ENCODE results near the gene CSRNP3. TPM values are rescaled to one million over a fixed set of nuclear protein-coding genes. Genes with fewer than 3 reads are reported as not detected.

Gene CSRNP3
- total RNA-seq, 4 donors from 2014 or later: 1.0 to 44.1 (median 4.3) TPM

GRCh38 chr2:165632594-165632993, 163.1 kb downstream of the CSRNP3 start:
- intact Hi-C loops (cut with DNase I; ENCODE audit: low total_unique reads): no loop called here

GRCh38 chr2:165633431-165633830, 163.9 kb downstream of the CSRNP3 start:
- TF ChIP-seq POLR2A (IDR thresholded peaks at IDR 0.05) (no peak), CTCF (IDR thresholded peaks at IDR 0.05) (no peak)
- intact Hi-C loops (cut with DNase I; ENCODE audit: low total_unique reads): no loop called here
- DNase-seq: no peak
- Histone ChIP-seq H3K36me3 (no peaks in the 10 kb centered on the region), H3K9me3 (no peaks in the 10 kb centered on the region), H3K27ac (peak overlapping the region; percentile 49 to 64), H3K4me1 (no peaks in the 10 kb centered on the region), H3K27me3 (no peaks in the 10 kb centered on the region), H3K4me3 (no peak overlapping the region)

More at GRCh38 chr2:165632594-165632993, 163.1 kb downstream of the CSRNP3 start:
- H3K4me1 ChIP-seq: no peaks in the 10 kb centered on the region
- no peak for TF ChIP-seq CTCF (IDR thresholded peaks at IDR 0.05)
- no peak for TF ChIP-seq POLR2A (IDR thresholded peaks at IDR 0.05)
- no peaks in the 10 kb centered on the region for H3K36me3 ChIP-seq
- peak overlapping the region in 1 of 2 donors; percentile 49 for H3K27ac ChIP-seq
- no peaks in the 10 kb centered on the region for H3K27me3 ChIP-seq
- no peak for DNase-seq
- no peaks in the 10 kb centered on the region for H3K9me3 ChIP-seq
- no peak overlapping the region for H3K4me3 ChIP-seq

- Histone ChIP-seq H3K4me1 (no peaks in the 10 kb centered on the region), H3K36me3 (no peaks in the 10 kb centered on the region), H3K27ac (peak overlapping the region; percentile 64 to 65), H3K27me3 (no peaks in the 10 kb centered on the region), H3K9me3 (no peaks in the 10 kb centered on the region), H3K4me3 (no peak overlapping the region)
- no peak for DNase-seq
- intact Hi-C loops (cut with DNase I; ENCODE audit: low total_unique reads): no loop called here
- TF ChIP-seq POLR2A (IDR thresholded peaks at IDR 0.05): no peak
- no peak for TF ChIP-seq CTCF (IDR thresholded peaks at IDR 0.05)
These were observed 164.8 kb downstream of the CSRNP3 start for GRCh38 chr2:165634282-165634681.

- Histone ChIP-seq H3K36me3 (no peaks in the 10 kb centered on the region), H3K4me3 (no peak overlapping the region), H3K27ac (peak overlapping the region; percentile 64 to 65), H3K4me1 (no peaks in the 10 kb centered on the region), H3K27me3 (no peaks in the 10 kb centered on the region), H3K9me3 (no peaks in the 10 kb centered on the region)
- TF ChIP-seq CTCF (IDR thresholded peaks at IDR 0.05): no peak
- TF ChIP-seq POLR2A (IDR thresholded peaks at IDR 0.05): no peak
- DNase-seq: peak; percentile 58 to 59
- intact Hi-C loops (cut with DNase I; ENCODE audit: low total_unique reads): no loop called here
These were observed 165.4 kb downstream of the CSRNP3 start for GRCh38 chr2:165634855-165635254.

GRCh38 chr2:165635532-165635931, 166.0 kb downstream of the CSRNP3 start:
- no peak overlapping the region for H3K4me3 ChIP-seq
- no peaks in the 10 kb centered on the region for H3K27me3 ChIP-seq
- H3K36me3 ChIP-seq: no peaks in the 10 kb centered on the region
- no peak for DNase-seq
- peak overlapping the region; percentile 64 to 65 for H3K27ac ChIP-seq
- H3K9me3 ChIP-seq: no peaks in the 10 kb centered on the region
- intact Hi-C loops (cut with DNase I; ENCODE audit: low total_unique reads): no loop called here
- no peak for TF ChIP-seq POLR2A (IDR thresholded peaks at IDR 0.05)
- TF ChIP-seq CTCF (IDR thresholded peaks at IDR 0.05): no peak
- no peaks in the 10 kb centered on the region for H3K4me1 ChIP-seq

Measured in uterus (tissue), 4 donors.